Natural killer cell (primary cell): Measurements from ENCODE around the gene TMEM190. TPM values are rescaled to one million over a fixed set of nuclear protein-coding genes. Genes with fewer than 3 reads are reported as not detected.
"Not testable (repeated sequence)": the region's sequence is repeated elsewhere in the genome, so short reads cannot be mapped to it uniquely, and the experiment has no call there.

Experiments used
- ATAC-seq, 3 donors: fragments of 150-1000 bp in 2 of 3; fragments of 200-7000 bp in 1 of 3; cut with Tn5 transposase; 1 replicate in 1 of 3; 2 replicates in 2 of 3; pipeline ENCODE4 v1.10.0; 2021; ENCODE audit warnings: mild to moderate bottlenecking in 2 of 3, moderate library complexity in 2 of 3
- DNase-seq, 2 donors: peaks; one replicate each; pipeline versions ENCODE4 v3.0.0 to v3.0.0-alpha.2; 2013 to 2021; ENCODE audit warnings: mixed read lengths in 1 of 2
- H3K27ac ChIP-seq: one replicate; pipeline ENCODE4 v1.5.1; 2013; ENCODE audit warnings: mild to moderate bottlenecking, low read length
- H3K27me3 ChIP-seq: one replicate; pipeline ENCODE4 v1.6.1; 2013; ENCODE audit warnings: low read length; ENCODE audit not compliant: control insufficient read depth, insufficient read depth
- H3K36me3 ChIP-seq: one replicate; pipeline ENCODE4 v1.6.1; 2013; ENCODE audit warnings: low read length; ENCODE audit not compliant: control insufficient read depth, insufficient read depth
- H3K4me1 ChIP-seq: one replicate; pipeline ENCODE4 v1.6.1; 2013; ENCODE audit warnings: low read length; ENCODE audit not compliant: control insufficient read depth, insufficient read depth
- H3K4me3 ChIP-seq: one replicate; pipeline ENCODE4 v1.5.1; 2013; ENCODE audit warnings: low read length
- H3K9me3 ChIP-seq: one replicate; pipeline ENCODE4 v1.6.1; 2013; ENCODE audit warnings: low read length; ENCODE audit not compliant: control insufficient read depth, insufficient read depth
- H3K27ac Mint-ChIP-seq, 2 donors: one replicate each; pipeline ENCODE4 v1.8.0; 2022; ENCODE audit warnings: mild to moderate bottlenecking in 2 of 2, mixed read lengths in 2 of 2, moderate library complexity in 1 of 2
- H3K27me3 Mint-ChIP-seq, 2 donors: one replicate each; pipeline ENCODE4 v1.8.0; 2022; ENCODE audit warnings: low read depth in 2 of 2, mixed read lengths in 2 of 2
- H3K36me3 Mint-ChIP-seq: one replicate; pipeline ENCODE4 v1.8.0; 2022; ENCODE audit warnings: mixed read lengths
- H3K4me1 Mint-ChIP-seq, 2 donors: one replicate each; pipeline ENCODE4 v1.8.0; 2022; ENCODE audit warnings: mixed read lengths in 2 of 2
- H3K4me3 Mint-ChIP-seq: one replicate; pipeline ENCODE4 v1.8.0; 2022; ENCODE audit warnings: mild to moderate bottlenecking, moderate library complexity, mixed read lengths
- H3K9me3 Mint-ChIP-seq, 2 donors: one replicate each; pipeline ENCODE4 v1.8.0; 2022; ENCODE audit warnings: mixed read lengths in 2 of 2
- CTCF ChIP-seq: fragments of 200-600 bp; IDR thresholded peaks from one replicate; pipeline ENCODE4 v1.8.0; 2022; ENCODE audit warnings: antibody characterized with exemption
- WGBS: methylation state at CpG from one replicate; pipeline ENCODE4 v1.1.7; 2013; ENCODE audit warnings: missing lambda C conversion rate; ENCODE audit not compliant: insufficient coverage; 5-methylcytosine and 5-hydroxymethylcytosine counted together
- intact Hi-C: fragments of 100-400 bp; cut with micrococcal nuclease; formaldehyde crosslinking; loops from one replicate; pipeline ENCODE4 v1.14.2; 2022
- total RNA-seq, 4 donors: library from RNA; stranded (reverse); fragments of 120-200 nt in 1 of 4; gene quantifications; one replicate each; pipeline versions ENCODE4 v1.2.3 to v1.2.4, GENCODE V29; 2013 to 2022

TMEM190 gene
- total RNA-seq, 3 donors from 2014 or later (not counting 1 experiment from before 2014, with no cell fraction given), result not detected

GRCh38 chr19:55398200-55398925, 21.7 kb downstream of the TMEM190 start:
- H3K27ac Mint-ChIP-seq, result no peak overlapping the region
- H3K27ac ChIP-seq, result no peak overlapping the region
- no peaks in the 10 kb centered on the region for H3K9me3 ChIP-seq
- H3K4me3 Mint-ChIP-seq, result no peak overlapping the region
- H3K27me3 Mint-ChIP-seq, result no peaks in the 10 kb centered on the region
- no peak for TF ChIP-seq CTCF
- peaks cover 4 to 7% of the 10 kb centered on the region in 2 donors for H3K4me1 Mint-ChIP-seq
- DNase-seq (no peak), ATAC-seq (no peak)
- H3K4me1 ChIP-seq, result no peaks in the 10 kb centered on the region
- no peak overlapping the region for H3K4me3 ChIP-seq
- H3K36me3 Mint-ChIP-seq, result no peaks in the 10 kb centered on the region
- no peaks in the 10 kb centered on the region for H3K27me3 ChIP-seq
- WGBS, result 75% methylated on average over 12 of the region's 12 CpGs
- intact Hi-C loops, result no loop called here
- H3K36me3 ChIP-seq, result peaks cover 27% of the 10 kb centered on the region
- H3K9me3 Mint-ChIP-seq, result no peaks in the 10 kb centered on the region

GRCh38 chr19:55400281-55401087, 23.9 kb downstream of the TMEM190 start:
- Mint-ChIP-seq H3K27me3 (no peaks in the 10 kb centered on the region), H3K4me3 (no peak overlapping the region), H3K4me1 (peaks cover 4 to 9% of the 10 kb centered on the region in 2 donors), H3K36me3 (no peaks in the 10 kb centered on the region), H3K27ac (no peak overlapping the region), H3K9me3 (no peaks in the 10 kb centered on the region)
- Histone ChIP-seq H3K27me3 (no peaks in the 10 kb centered on the region), H3K27ac (no peak overlapping the region), H3K4me1 (peaks cover 1% of the 10 kb centered on the region), H3K9me3 (no peaks in the 10 kb centered on the region), H3K36me3 (peaks cover 33% of the 10 kb centered on the region), H3K4me3 (no peak overlapping the region)
- peak in 1 of 3 donors; percentile 12 for ATAC-seq
- no peak for DNase-seq
- no peak for TF ChIP-seq CTCF
- 91% methylated on average over 14 of the region's 14 CpGs for WGBS
- intact Hi-C loops, result no loop called here

GRCh38 chr19:55401390-55401789, 24.8 kb downstream of the TMEM190 start:
- H3K9me3 Mint-ChIP-seq, H3K4me3 Mint-ChIP-seq, H3K27me3 Mint-ChIP-seq, ATAC-seq, intact Hi-C loops, H3K27ac ChIP-seq, H3K27ac Mint-ChIP-seq, H3K9me3 ChIP-seq, DNase-seq, H3K4me3 ChIP-seq, H3K27me3 ChIP-seq, H3K36me3 Mint-ChIP-seq: not testable (repeated sequence)
- peaks cover 13 to 18% of the 10 kb centered on the region in 2 donors for H3K4me1 Mint-ChIP-seq
- Histone ChIP-seq H3K4me1 (peaks cover 10% of the 10 kb centered on the region), H3K36me3 (peaks cover 36% of the 10 kb centered on the region)
- WGBS, result 97% methylated on average over 13 of the region's 28 CpGs

- H3K4me3 ChIP-seq, result no peak overlapping the region
- Mint-ChIP-seq H3K4me3 (no peak overlapping the region), H3K27ac (no peak overlapping the region), H3K27me3 (no peaks in the 10 kb centered on the region), H3K9me3 (no peaks in the 10 kb centered on the region), H3K36me3 (no peaks in the 10 kb centered on the region), H3K4me1 (peaks cover 18 to 26% of the 10 kb centered on the region in 2 donors)
- H3K4me1 ChIP-seq, result peaks cover 18% of the 10 kb centered on the region
- H3K9me3 ChIP-seq, result no peaks in the 10 kb centered on the region
- WGBS, result no CpG with 5 or more reads among the region's 2 CpGs
- no peaks in the 10 kb centered on the region for H3K27me3 ChIP-seq
- no peak overlapping the region for H3K27ac ChIP-seq
- ATAC-seq (no peak), DNase-seq (no peak)
- intact Hi-C loops, result no loop called here
- TF ChIP-seq CTCF, result no peak
- H3K36me3 ChIP-seq, result peaks cover 37% of the 10 kb centered on the region
Measured at GRCh38 chr19:55402509-55402908, 25.9 kb downstream of the TMEM190 start.
